T-helper 1 cell treated with Interleukin-12 subunit alpha and Interleukin-12 subunit beta and Interleukin-4 antibody, amounts not matched to agents 30 ng/mL and 1 ng/mL, for 36 hours (primary cell): ENCODE data around the gene CRHR1. TPM values are rescaled to one million over a fixed set of nuclear protein-coding genes. Genes with fewer than 3 reads are reported as not detected.

Experiments used
- intact Hi-C: fragments of 100-400 bp; cut with micrococcal nuclease; formaldehyde crosslinking; loops from one replicate; pipeline ENCODE4 v1.15.1; 2024
- total RNA-seq: library from RNA; stranded (reverse); gene quantifications from 2 replicates; pipeline ENCODE4 v1.2.3, GENCODE V29; 2022

CRHR1 gene
- total RNA-seq, 1 donor from 2014 or later, result not detected

- intact Hi-C loops, result no loop called here
Observed at GRCh38 chr17:45841883-45842525, 57.9 kb downstream of the CRHR1 start.

- intact Hi-C loops, result no loop called here
Observed at GRCh38 chr17:45843722-45844121, 59.6 kb downstream of the CRHR1 start.

- intact Hi-C loops, result no loop called here
Observed at GRCh38 chr17:45844695-45845375, 60.7 kb downstream of the CRHR1 start, which contains the start of gene SPPL2C. Gene SPPL2C (plus strand): TSS chr17:45844881. CDS start chr17:45844907, 26 bp downstream.

GRCh38 chr17:45845376-45846185, 61.5 kb downstream of the CRHR1 start:
- intact Hi-C loops, result no loop called here

- intact Hi-C loops, result no loop called here
Observed at GRCh38 chr17:45846223-45846622, 62.1 kb downstream of the CRHR1 start.

GRCh38 chr17:45846646-45847045, 62.5 kb downstream of the CRHR1 start:
- intact Hi-C loops, result no loop called here

- intact Hi-C loops, result no loop called here
Observed at GRCh38 chr17:45847101-45847500, 63.0 kb downstream of the CRHR1 start.

- intact Hi-C loops, result no loop called here
Observed at GRCh38 chr17:45847747-45848146, 63.6 kb downstream of the CRHR1 start.

GRCh38 chr17:45848405-45848804, 64.3 kb downstream of the CRHR1 start:
- intact Hi-C loops, result no loop called here

GRCh38 chr17:45848868-45849535, 64.9 kb downstream of the CRHR1 start:
- intact Hi-C loops, result no loop called here

GRCh38 chr17:45849536-45849990, 65.4 kb downstream of the CRHR1 start:
- intact Hi-C loops, result no loop called here

GRCh38 chr17:45850011-45850410, 65.9 kb downstream of the CRHR1 start:
- intact Hi-C loops, result loop anchor here (5.0 kb wide), 1 partner anchor 423 kb away; no protein-coding TSS in a partner anchor

GRCh38 chr17:45850468-45850867, 66.3 kb downstream of the CRHR1 start:
- intact Hi-C loops, result loop anchor here (5.0 kb wide), 1 partner anchor 423 kb away; no protein-coding TSS in a partner anchor

GRCh38 chr17:45851022-45851421, 66.9 kb downstream of the CRHR1 start:
- intact Hi-C loops, result loop anchor here (5.0 kb wide), 1 partner anchor 424 kb away; no protein-coding TSS in a partner anchor

GRCh38 chr17:45851464-45851863, 67.3 kb downstream of the CRHR1 start:
- intact Hi-C loops, result loop anchor here (5.0 kb wide), 1 partner anchor 424 kb away; no protein-coding TSS in a partner anchor

- intact Hi-C loops, result loop anchor here (1.0 to 5.0 kb wide), 2 partner anchors 212 to 425 kb away; no protein-coding TSS in a partner anchor
Observed at GRCh38 chr17:45851873-45852272, 67.8 kb downstream of the CRHR1 start.

- intact Hi-C loops, result loop anchor here (1.0 to 5.0 kb wide), 2 partner anchors 212 to 425 kb away; no protein-coding TSS in a partner anchor
Observed at GRCh38 chr17:45852535-45853297, 68.6 kb downstream of the CRHR1 start.

GRCh38 chr17:45854209-45854608, 70.1 kb downstream of the CRHR1 start:
- intact Hi-C loops, result loop anchor here (5.0 kb wide), 1 partner anchor 427 kb away; no protein-coding TSS in a partner anchor

GRCh38 chr17:45855691-45856336, 71.7 kb downstream of the CRHR1 start:
- intact Hi-C loops, result no loop called here
